ENCODE results near the gene GPC5. TPM values are rescaled to one million over a fixed set of nuclear protein-coding genes. Genes with fewer than 3 reads are reported as not detected.

Gene GPC5
- total RNA-seq, 2 donors from 2014 or later = 0.22 to 0.51 TPM

DNA sequence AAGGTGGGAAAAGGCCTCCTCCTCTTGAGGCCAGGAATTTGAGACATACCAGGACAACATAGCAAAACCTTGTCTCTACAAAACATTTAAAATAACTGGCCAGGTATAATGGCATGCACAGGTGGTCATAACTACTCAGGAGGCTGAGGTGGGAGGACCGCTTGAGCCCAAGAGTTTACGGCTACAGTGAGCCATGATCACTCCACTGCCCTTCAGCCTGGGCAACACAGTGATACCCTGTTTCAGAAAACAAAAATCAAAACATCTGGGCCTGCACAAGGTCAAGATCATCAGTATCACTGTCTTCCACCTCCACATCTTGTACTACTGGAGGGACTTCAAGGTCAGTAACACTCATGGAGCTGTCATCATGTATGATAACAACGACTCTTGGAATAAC, 1085.5 kb downstream of the GPC5 start:
- no peaks in the 10 kb centered on the region for H3K9me3 ChIP-seq (ENCODE audit: control insufficient read depth, low read length)
- Mint-ChIP-seq H3K36me3 (ENCODE audit: low read depth) (no peaks in the 10 kb centered on the region), H3K9me3 (no peaks in the 10 kb centered on the region), H3K4me1 (peaks cover 4% of the 10 kb centered on the region), H3K27ac (no peak overlapping the region), H3K4me3 (no peak overlapping the region), H3K27me3 (ENCODE audit: insufficient read depth) (no peaks in the 10 kb centered on the region)
- WGBS, 2 experiments (ENCODE audit: insufficient coverage in 1 of 2, insufficient read length in 1 of 2) = 88 to 92% methylated on average over 2 to 3 of the region's 3 CpGs
- no peaks in the 10 kb centered on the region for H3K27me3 ChIP-seq (ENCODE audit: control insufficient read depth, insufficient read depth, low read length, poor library complexity, severe bottlenecking)
- H3K36me3 ChIP-seq (ENCODE audit: control insufficient read depth, insufficient read depth, low read length) = no peaks in the 10 kb centered on the region
- H3K4me1 ChIP-seq (ENCODE audit: control insufficient read depth, insufficient read depth, low read length) = no peaks in the 10 kb centered on the region
- H3K9ac ChIP-seq (ENCODE audit: extremely low read depth, low read length, poor library complexity, severe bottlenecking) = no peak overlapping the region
- TF ChIP-seq, protein P1, sequence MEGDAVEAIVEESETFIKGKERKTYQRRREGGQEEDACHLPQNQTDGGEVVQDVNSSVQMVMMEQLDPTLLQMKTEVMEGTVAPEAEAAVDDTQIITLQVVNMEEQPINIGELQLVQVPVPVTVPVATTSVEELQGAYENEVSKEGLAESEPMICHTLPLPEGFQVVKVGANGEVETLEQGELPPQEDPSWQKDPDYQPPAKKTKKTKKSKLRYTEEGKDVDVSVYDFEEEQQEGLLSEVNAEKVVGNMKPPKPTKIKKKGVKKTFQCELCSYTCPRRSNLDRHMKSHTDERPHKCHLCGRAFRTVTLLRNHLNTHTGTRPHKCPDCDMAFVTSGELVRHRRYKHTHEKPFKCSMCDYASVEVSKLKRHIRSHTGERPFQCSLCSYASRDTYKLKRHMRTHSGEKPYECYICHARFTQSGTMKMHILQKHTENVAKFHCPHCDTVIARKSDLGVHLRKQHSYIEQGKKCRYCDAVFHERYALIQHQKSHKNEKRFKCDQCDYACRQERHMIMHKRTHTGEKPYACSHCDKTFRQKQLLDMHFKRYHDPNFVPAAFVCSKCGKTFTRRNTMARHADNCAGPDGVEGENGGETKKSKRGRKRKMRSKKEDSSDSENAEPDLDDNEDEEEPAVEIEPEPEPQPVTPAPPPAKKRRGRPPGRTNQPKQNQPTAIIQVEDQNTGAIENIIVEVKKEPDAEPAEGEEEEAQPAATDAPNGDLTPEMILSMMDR (conservative IDR thresholded peaks at IDR 0.05) = no peak
- no peak for DNase-seq
- no peak overlapping the region for H3K4me3 ChIP-seq (ENCODE audit: low read length)
- no peak overlapping the region for H3K27ac ChIP-seq (ENCODE audit: low read depth, low read length)

DNA sequence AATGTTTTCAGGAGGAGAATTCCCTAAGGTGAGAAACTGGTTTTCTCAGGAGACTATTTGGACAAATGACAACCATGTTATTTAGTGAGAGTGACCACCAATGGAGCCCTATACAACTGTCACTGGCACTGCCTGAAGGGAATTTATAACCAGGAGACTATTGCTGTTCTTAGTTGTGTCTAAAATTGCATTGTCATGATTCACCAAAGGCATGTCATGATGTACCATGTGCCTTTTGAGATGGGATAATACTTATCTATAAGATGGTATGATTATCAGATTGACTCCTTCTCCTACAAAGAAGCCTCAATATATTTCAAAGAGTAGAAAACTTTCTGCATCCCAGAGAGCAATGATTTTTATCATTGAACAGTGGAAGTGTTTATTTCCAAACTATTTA, 1088.8 kb downstream of the GPC5 start:
- no peak overlapping the region for H3K27ac Mint-ChIP-seq
- Histone ChIP-seq H3K36me3 (ENCODE audit: control insufficient read depth, insufficient read depth, low read length) (no peaks in the 10 kb centered on the region), H3K27me3 (ENCODE audit: control insufficient read depth, insufficient read depth, low read length, poor library complexity, severe bottlenecking) (no peaks in the 10 kb centered on the region), H3K4me1 (ENCODE audit: control insufficient read depth, insufficient read depth, low read length) (no peaks in the 10 kb centered on the region), H3K4me3 (ENCODE audit: low read length) (no peak overlapping the region), H3K9me3 (ENCODE audit: control insufficient read depth, low read length) (no peaks in the 10 kb centered on the region), H3K9ac (ENCODE audit: extremely low read depth, low read length, poor library complexity, severe bottlenecking) (no peak overlapping the region), H3K27ac (ENCODE audit: low read depth, low read length) (no peak overlapping the region)
- DNase-seq = no peak
- TF ChIP-seq, protein P1 (conservative IDR thresholded peaks at IDR 0.05) = no peak
- no peaks in the 10 kb centered on the region for H3K4me1 Mint-ChIP-seq
- H3K27me3 Mint-ChIP-seq (ENCODE audit: insufficient read depth) = no peaks in the 10 kb centered on the region
- no peaks in the 10 kb centered on the region for H3K9me3 Mint-ChIP-seq
- no peaks in the 10 kb centered on the region for H3K36me3 Mint-ChIP-seq (ENCODE audit: low read depth)
- no peak overlapping the region for H3K4me3 Mint-ChIP-seq

GRCh38 chr13:92488249-92488852, 1089.9 kb downstream of the GPC5 start:
- Histone ChIP-seq H3K27ac (ENCODE audit: low read depth, low read length) (no peak overlapping the region), H3K27me3 (ENCODE audit: control insufficient read depth, insufficient read depth, low read length, poor library complexity, severe bottlenecking) (no peaks in the 10 kb centered on the region), H3K9ac (ENCODE audit: extremely low read depth, low read length, poor library complexity, severe bottlenecking) (no peak overlapping the region), H3K4me3 (ENCODE audit: low read length) (no peak overlapping the region), H3K9me3 (ENCODE audit: control insufficient read depth, low read length) (no peaks in the 10 kb centered on the region), H3K4me1 (ENCODE audit: control insufficient read depth, insufficient read depth, low read length) (no peaks in the 10 kb centered on the region), H3K36me3 (ENCODE audit: control insufficient read depth, insufficient read depth, low read length) (no peaks in the 10 kb centered on the region)
- Mint-ChIP-seq H3K27ac (no peak overlapping the region), H3K36me3 (ENCODE audit: low read depth) (no peaks in the 10 kb centered on the region), H3K9me3 (no peaks in the 10 kb centered on the region), H3K4me3 (no peak overlapping the region), H3K4me1 (no peaks in the 10 kb centered on the region), H3K27me3 (ENCODE audit: insufficient read depth) (no peaks in the 10 kb centered on the region)
- TF ChIP-seq, protein P1 (conservative IDR thresholded peaks at IDR 0.05) = no peak
- no peak for DNase-seq
- WGBS, 2 experiments (ENCODE audit: insufficient coverage in 1 of 2, insufficient read length in 1 of 2) = 95 to 100% methylated on average over 4 to 7 of the region's 7 CpGs
